Measurements from ENCODE around the gene RAPGEF5.

Gene RAPGEF5

DNA sequence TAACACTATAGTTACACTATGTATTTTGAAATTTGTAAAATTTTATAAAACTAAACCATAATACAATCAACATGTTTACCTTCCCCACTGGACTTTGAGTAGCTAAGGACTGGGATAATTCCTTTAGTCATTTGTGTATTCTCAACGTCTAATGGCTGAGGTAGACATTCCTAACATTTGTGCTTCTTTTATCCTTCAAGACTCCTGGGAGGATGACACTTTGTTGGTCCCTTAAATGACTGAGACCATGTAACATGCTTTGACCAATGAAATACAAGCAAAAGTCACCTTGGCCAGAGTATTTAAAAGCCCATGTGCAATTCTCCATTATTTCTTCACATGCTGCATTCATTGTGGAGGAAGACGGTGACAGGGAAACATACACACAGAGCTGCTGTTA lies 18.5 kb downstream of the RAPGEF5 start:
- TF ChIP-seq, protein P1, sequence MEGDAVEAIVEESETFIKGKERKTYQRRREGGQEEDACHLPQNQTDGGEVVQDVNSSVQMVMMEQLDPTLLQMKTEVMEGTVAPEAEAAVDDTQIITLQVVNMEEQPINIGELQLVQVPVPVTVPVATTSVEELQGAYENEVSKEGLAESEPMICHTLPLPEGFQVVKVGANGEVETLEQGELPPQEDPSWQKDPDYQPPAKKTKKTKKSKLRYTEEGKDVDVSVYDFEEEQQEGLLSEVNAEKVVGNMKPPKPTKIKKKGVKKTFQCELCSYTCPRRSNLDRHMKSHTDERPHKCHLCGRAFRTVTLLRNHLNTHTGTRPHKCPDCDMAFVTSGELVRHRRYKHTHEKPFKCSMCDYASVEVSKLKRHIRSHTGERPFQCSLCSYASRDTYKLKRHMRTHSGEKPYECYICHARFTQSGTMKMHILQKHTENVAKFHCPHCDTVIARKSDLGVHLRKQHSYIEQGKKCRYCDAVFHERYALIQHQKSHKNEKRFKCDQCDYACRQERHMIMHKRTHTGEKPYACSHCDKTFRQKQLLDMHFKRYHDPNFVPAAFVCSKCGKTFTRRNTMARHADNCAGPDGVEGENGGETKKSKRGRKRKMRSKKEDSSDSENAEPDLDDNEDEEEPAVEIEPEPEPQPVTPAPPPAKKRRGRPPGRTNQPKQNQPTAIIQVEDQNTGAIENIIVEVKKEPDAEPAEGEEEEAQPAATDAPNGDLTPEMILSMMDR (IDR thresholded peaks at IDR 0.05; ENCODE audit: borderline replicate concordance, control extremely low read depth, extremely low read depth, insufficient read depth, missing control alignments) = no peak
- in situ Hi-C loops (cut with MboI; ENCODE audit: low sequenced_read_pairs, unreplicated experiment) = no loop called here
- DNase-seq (ENCODE audit: low spot score) = no peak

DNA sequence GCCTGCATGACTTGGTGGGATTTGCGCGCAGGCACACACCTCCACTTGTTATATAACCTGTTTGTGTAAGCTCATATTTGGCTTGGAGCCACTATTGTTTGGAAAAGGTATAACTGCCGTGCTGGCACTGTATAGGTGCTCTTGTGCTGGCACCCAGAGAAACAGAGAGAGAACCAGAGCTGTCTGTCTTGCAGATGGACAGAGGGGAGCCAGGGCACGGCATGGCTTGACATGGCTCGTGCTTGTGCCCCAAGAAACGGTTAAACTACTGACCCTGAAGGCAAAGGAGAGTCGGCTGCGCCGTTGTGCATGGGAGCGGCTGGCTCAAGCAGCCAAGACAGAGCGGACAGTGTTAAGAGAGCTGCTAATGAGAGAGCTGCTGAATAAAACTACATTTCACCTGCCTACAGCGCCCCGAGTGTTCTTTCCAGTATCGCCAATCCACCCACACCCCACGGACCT lies 23.2 kb downstream of the RAPGEF5 start:
- TF ChIP-seq, protein P1 (IDR thresholded peaks at IDR 0.05; ENCODE audit: borderline replicate concordance, control extremely low read depth, extremely low read depth, insufficient read depth, missing control alignments) = no peak
- in situ Hi-C loops (cut with MboI; ENCODE audit: low sequenced_read_pairs, unreplicated experiment) = no loop called here
- DNase-seq (ENCODE audit: low spot score) = no peak

DNA sequence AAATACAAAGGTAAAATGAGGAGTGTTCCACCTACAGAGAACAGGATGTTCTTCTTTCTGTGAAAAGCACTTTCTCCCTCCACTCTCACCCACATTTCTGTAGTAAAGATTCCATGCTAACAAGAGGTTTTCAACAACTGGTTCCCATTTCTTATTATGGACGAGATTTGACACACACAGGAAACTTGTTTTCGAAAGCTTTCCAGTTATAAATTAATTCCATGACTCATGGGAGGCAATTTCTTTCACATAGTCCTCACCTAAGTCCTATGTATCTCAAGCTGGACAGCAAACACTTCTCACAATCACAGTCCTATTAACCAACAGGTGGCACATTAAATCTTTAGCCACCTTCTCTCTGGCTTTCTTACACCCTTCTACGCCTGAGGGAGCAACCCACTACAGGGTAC lies 24.5 kb downstream of the RAPGEF5 start:
- in situ Hi-C loops (cut with MboI; ENCODE audit: low sequenced_read_pairs, unreplicated experiment) = no loop called here
- TF ChIP-seq, protein P1 (IDR thresholded peaks at IDR 0.05; ENCODE audit: borderline replicate concordance, control extremely low read depth, extremely low read depth, insufficient read depth, missing control alignments) = no peak
- DNase-seq (ENCODE audit: low spot score) = no peak

DNA sequence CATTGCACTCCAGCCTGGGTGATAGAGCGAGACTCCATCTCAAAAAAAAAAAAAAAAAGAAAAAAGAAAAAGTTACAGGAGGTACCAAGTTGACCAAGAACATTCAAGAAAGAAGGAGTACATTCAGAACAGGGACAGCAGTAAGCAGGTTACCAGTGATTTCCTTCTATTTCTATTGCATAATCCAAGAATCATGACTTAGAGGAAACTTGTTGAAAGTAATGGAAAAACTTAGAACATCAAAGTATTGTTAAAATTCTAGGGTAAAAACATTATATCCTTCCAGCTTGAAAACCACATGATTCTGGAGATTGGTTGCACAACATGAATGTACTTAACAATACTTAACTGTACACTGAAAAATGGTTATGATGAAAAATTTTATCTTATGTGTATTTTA lies 25.2 kb downstream of the RAPGEF5 start:
- in situ Hi-C loops (cut with MboI; ENCODE audit: low sequenced_read_pairs, unreplicated experiment) = no loop called here
- DNase-seq (ENCODE audit: low spot score) = no peak
- TF ChIP-seq, protein P1 (IDR thresholded peaks at IDR 0.05; ENCODE audit: borderline replicate concordance, control extremely low read depth, extremely low read depth, insufficient read depth, missing control alignments) = no peak

DNA sequence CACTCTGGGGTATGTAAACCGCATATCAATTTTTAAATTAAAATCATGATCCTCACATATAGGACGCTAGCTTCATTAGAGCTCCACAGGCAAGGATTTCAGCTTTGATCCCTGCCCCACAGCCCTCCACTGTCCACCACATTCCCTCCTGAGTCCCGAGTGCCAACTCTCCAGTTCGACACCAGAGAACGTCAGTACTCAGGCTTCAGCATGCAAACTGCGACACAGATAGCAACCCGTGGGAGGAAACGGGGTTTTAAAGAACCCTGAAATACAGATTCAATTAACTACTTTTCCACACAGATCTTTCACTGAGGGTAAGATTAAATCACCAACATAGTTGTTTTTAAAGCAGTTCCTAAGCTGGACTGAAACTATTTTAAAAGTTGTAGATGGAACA lies 26.1 kb downstream of the RAPGEF5 start:
- TF ChIP-seq, protein P1 (IDR thresholded peaks at IDR 0.05; ENCODE audit: borderline replicate concordance, control extremely low read depth, extremely low read depth, insufficient read depth, missing control alignments) = no peak
- DNase-seq (ENCODE audit: low spot score) = no peak
- in situ Hi-C loops (cut with MboI; ENCODE audit: low sequenced_read_pairs, unreplicated experiment) = no loop called here

DNA sequence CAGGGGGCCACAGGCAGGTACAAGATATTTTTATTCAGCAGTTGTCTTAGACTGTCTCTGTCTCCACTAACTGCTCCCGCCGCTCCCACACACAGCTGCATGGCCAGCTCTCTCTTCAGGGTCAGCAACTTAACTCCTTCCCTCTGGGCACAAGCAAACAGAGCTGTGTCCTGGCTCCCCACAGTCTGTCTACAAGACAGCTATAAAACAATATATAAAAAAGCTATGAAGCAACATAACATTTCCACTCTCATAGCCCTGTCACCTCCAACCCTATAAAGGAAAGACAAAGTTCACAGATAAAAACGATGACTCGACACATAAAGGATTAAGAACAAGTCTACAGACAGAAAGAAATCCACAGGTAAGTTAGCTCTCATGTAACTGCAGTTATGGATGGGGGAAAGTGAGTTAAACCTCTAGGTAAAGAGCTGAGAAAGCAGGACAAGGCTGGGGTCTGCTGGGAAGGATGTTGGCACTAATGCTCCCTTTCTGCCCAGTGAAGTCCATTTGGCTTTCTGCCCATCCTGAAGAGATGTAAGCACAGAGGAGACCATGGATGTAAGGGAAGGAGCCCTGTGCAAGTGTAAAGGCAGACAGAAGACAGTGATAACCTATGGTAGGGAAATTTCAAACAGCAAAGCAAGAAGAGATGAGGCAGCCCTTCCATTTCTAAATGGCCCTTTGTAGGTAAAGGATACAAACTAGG lies 27.0 kb downstream of the RAPGEF5 start:
- in situ Hi-C loops (cut with MboI; ENCODE audit: low sequenced_read_pairs, unreplicated experiment) = no loop called here
- DNase-seq (ENCODE audit: low spot score) = no peak
- TF ChIP-seq, protein P1 (IDR thresholded peaks at IDR 0.05; ENCODE audit: borderline replicate concordance, control extremely low read depth, extremely low read depth, insufficient read depth, missing control alignments) = no peak
